Globus pallidus (tissue), 1 donor: ENCODE data around the gene RSRC1.

Experiments
- DNase-seq: peaks from one replicate; pipeline ENCODE4 v3.0.0-alpha.2; 2015; ENCODE audit warnings: low spot score

RSRC1 gene

DNA sequence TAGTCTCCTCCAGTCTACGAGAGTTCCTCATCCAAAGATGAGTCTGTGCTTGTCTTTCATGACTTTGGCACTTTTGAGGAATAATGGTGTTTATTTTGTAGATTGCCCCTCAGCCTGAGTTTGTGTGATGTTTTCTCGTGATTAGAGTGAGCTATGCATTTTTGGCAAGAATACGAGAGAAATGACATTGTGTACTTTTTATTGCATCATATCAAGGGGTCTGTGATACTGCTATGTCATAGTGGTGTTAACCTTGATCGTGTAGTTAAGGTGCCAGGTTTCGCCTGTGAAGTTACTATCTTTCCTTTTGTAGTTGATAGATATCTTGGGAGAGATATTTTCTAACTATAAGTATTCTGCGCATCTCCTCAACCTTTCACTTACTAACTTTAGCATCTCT, 18.9 kb downstream of the RSRC1 start:
- no peak for DNase-seq

DNA sequence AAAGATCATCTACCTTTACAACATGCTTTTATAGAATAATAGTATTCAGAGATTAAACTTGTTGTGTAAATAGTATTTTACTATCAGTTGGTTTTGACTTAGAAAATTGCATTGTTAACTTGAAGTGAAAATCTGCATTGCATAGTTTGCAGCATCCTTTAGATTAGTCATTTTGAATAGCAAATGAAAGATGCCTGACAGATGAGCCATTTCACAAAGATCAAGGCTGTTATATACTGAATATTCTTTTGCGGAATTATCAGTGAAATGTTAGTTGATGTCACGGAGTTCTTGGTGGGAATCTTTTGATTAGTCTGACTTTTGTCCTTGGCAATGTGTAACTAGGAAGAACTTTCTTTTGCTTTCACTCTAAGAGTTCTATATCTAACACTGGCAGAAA, 24.5 kb downstream of the RSRC1 start:
- no peak for DNase-seq

DNA sequence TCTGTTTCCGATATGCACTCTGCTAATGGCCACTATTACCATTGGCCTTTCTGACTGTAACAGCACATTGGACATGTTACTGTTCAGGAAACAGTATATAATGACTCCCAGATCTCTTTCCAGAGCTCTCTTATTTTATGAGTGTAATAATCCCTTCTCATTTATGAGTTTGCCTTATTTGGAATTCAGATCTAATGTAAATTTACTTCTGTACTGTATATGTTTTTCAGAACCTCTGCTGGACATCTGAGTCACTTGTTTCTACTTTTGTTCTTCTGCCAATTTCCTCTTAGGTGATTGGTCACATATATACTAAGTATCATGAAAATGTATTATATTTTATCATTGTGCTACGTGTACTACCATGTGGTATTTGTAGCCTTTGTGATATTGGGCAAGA, 30.5 kb downstream of the RSRC1 start:
- no peak for DNase-seq

DNA sequence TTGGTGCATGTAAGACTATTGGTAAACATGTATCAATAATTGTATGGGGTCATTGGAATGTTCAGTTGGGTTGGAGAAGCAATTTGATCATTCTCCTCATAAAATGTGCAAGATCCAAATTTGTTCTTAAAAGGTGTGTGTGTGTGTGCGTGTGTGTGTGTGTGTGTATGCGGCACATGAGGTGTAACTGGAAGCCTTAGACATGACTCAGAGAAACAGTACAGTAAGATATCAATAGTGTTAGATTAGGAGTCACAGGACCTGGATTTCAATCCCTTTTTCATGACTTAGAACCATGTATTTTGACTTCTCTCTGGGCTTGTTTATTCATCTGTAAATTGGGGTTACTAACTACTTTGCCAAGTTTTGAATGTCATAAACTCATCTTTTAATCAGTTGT, 38.3 kb downstream of the RSRC1 start:
- DNase-seq: no peak

DNA sequence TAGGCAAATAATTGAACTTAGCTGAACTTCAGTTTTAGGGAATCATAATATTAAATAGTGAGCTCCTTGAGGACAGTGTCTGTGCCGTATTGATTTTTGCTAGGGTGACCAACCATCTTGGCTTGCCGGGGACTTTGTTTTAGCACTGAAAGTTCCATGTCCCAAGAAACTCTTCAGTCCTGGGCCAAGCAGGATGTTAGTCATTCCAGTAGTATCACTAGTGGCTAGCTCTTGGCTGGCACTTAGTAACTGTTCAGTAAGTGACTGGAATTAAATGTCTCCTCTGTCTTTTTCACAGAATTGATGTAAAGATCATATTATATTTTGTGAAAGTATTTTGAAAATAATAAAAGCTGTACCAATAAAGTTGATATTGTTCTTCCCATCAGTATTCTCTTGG, 42.3 kb downstream of the RSRC1 start:
- no peak for DNase-seq

DNA sequence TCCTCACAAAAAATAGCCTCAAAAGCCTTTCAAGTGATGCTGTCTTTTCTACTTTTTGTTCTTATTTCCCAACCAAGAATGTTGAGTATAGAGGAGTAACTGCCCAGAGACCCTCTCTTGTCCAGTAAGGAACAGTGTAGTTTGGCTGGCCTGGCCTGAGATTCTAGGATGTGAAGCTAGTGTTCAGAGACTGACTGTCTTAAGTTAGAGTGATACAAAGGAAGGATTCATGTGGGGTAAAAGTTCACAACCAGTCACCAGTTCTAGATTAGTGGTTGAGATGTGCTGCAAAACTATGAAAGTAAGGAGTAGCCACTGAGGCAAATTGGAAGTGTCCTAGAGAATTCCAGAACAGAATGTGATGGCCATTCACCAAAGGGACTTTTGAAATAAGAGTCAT, 49.1 kb downstream of the RSRC1 start:
- no peak for DNase-seq

DNA sequence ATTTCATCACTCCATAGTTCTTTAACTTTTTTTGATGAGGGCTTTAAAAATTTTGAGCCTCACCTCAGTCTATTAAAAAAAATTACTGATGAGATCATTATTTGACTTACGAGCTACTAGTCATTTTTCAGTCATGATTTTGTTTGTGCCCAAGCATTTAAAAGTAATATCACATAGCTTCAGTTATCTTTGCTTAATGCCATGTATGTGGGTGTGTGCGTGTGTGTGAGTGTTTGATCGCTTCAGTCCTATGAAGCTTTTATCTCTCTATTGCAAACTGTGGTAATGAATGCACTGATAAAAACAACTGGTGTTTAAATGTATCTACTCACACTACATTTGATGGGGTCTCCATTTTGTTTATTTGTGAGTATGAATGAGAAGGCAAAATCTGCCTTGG, 49.8 kb downstream of the RSRC1 start:
- DNase-seq: no peak

DNA sequence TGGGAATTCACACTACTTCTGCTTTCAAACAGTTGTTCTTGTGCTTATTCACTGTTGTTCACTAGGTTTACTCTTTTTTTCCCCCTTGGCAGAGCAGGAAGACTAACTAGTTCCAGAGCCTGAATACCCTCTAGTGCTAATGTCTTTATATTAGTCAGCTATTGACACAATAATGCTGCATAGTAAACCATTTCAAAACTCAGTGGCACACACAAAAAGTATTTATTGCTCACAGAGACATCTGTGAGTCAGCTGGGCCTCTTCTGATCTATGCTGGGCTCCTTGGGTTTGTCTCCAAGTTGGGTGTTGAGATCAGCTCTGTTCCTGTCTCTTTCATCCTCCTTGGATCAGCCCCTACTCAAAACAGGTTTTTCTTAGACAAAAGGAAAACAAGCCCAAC, 51.1 kb downstream of the RSRC1 start:
- DNase-seq: no peak

DNA sequence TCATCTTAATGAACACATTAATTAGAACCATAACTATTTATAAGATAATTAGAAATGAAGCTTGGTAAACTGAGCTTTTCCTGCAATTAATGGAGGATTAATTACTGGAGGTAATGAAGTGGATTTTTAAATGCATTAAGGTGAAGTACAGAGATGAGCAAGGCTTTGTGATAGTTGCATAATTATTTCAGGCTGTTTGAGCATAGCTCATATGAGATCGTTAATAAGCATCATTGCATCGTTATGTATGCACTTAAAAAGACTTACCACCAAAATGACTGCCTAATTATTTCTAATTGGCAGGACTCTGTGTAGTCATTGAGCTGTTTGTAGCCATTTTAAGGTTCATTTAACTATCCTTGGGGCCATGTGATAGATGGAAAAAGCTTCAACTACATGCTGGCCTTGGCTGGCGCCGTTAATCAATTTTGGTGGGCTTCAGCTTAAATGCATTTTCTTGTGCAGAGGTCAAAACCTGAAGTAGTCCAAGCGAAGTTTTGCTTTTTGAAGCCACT, 55.3 kb downstream of the RSRC1 start:
- DNase-seq: no peak

DNA sequence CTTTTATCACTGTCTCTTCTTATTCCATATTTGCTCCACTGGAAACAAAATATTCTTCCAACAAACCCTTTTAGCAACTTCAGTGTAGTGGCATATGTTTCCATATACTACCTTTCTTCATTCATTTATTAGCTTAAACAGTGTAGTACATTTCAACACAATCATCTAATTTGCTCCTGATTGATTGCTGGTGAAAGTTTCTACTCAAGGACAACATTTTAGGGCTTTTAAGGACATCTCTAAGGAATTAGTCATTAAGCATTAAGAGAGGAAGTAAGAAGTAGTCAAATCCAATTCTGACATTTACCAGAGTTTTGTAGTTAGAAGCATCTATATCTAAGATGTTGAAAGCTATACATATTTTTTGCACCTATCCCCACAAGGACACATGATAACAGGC, 55.8 kb downstream of the RSRC1 start:
- no peak for DNase-seq

DNA sequence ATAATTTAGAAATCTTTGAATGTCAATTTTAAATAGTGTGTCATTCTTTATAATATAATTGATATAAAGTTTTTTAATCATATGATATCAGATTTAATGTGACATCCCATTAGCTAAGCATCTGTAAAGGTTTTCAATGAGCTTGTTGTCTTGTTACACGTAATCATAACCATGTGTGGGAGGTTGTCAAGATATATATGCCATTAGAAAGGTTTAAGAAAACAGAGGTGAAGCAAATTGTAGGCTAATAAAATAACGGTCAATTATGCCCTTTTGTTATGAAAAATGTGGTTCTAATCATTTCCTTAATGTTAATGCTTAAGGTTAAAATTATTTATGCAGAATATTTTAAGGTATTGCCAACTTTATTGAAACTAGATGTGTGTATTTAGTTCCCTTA, 56.3 kb downstream of the RSRC1 start:
- no peak for DNase-seq

DNA sequence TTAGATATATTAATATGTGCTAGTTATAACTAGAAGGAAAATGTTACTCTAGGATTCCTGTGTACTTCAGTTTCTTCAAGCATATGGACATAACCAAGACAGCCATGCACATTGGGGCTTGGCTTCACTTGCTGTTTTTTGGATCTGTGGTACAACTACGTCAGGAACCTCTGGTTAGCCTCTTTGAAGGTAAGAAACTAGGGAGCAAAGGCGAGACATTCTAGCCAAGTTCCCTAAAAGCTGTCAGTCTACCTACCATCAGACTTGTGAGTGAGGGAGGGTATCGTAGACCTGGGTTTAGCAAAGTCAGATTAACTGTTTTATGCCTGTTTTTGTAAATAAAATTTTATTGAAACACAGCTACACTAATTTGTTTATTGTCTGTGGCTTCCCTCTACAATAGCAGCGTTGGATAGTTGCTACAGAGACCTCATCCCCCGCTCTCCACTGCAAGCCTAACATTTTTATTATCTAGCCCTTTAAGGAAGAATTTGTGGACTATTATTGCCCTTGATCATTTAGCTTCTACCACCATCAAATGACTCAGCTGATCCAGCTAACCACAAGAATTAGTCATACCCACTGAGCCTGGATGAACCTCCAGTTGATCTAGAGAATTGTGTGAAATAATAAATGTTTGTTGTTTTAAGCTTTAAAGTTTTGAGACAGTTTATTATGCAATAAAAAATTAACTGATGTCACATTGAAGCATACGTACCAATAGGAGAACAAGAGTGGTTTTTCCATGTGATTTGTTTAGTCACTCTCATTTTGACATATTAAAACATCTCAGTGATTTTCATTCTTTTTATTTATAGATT, 58.1 kb downstream of the RSRC1 start:
- DNase-seq: no peak

DNA sequence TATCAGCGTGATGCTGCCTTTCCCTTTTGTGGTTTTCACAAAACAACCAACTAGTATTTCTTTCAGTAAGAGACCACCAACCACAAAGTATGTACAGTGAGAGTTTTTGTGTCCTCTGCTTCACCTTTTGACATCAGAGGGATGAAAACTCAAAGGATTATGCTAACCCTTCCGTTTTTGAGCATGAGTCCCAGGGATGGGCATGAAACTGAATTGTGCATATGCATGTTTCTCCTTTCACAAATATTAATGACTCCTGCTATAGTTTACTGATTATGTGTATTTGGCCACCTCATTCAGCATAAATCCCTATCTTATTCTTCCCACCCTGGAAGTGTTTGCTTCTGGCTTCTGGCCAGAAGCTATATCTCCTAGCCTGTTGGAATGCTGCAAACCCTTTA, 59.2 kb downstream of the RSRC1 start:
- DNase-seq: no peak

DNA sequence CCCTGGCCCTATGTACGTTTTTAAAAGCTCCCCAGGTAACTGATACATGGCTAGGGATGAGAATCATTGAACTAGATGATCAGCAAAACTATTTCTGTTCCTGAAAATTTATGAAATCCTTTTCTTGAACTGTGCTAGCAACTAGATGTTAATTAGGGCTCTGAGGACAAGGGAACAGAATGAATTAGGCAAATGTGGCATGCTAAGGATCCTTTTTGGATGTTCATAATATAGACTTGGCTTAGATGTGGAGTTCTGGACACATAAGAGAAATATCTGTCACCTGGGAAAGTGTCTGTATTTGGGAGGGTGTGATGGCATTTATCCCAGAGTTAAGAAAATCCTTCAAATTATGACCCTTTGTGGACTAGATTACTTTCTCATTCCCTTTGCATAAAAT, 71.2 kb downstream of the RSRC1 start:
- no peak for DNase-seq

DNA sequence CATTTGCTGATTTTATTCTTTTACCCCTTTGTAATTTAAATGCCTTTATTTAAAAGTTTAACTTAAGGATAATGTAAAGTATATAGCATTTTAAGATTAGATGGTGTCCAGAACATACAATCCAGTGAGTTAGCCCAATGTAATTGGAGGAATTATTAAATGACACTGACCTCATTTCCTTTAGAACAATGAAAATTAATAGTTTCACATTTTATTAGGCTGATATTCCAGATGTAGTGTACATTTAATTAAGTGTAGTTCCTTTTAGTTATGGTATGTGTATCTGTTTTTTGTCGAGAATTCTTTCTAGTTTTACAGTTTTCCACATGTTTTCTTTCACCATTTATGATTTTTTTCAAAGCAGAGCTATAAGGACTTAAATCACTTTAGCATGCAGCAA, 75.8 kb downstream of the RSRC1 start:
- no peak for DNase-seq

DNA sequence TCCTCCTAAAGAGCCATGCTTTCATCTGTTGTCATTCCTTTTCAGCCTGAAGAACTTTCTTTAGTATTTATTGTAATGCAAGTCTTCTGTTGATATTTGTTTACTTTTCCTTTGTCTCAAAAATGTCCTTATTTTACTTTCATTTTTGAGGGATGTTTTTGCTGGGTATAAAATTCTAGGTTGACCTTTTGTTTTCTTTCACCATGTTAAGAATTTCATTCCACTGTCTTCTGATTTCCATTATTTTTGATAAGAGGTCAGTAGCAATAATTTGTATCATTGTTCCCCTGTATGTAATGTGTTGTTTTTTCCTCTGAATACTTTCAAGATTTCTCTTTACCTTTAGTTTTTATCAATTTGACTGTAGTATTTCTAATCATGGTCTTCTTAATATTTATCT, 91.1 kb downstream of the RSRC1 start:
- DNase-seq: no peak

DNA sequence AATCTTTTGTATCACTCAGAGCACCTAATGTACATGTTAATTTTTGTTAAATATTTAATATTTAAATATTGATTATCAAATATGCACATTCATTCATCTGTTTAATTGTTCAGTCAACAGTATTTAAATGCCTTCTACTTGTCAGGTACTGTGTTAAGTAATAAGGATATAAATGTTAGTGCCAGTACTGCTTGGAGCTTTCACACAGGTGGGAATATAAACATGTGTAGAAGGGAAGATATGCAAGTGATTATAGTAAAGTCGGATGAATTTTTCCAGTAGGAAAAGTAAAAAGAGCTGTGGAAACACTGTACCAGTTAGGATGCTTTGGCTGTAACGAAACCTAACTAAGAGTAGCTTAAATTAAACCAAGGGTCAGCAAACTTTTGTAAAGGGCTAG, 95.4 kb downstream of the RSRC1 start:
- DNase-seq: no peak

DNA sequence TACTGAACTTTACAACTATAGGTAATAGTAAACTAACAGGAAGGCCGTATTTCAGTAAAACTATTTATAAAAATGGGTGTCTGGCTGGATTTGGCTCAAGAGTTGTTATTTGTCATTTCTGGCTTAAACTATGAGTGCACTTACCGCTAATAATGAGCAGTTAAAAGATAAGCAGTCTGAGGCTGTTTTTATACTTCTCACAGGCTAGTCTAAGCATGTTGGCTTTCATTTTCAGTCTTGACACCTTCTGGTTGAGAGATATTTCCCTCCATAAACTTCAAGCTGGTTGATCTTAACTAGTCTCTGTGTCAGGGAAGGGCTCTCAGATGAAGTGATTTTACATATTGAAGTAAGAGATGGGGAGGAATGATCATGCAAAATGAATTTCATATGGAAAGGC, 96.1 kb downstream of the RSRC1 start:
- DNase-seq: no peak

DNA sequence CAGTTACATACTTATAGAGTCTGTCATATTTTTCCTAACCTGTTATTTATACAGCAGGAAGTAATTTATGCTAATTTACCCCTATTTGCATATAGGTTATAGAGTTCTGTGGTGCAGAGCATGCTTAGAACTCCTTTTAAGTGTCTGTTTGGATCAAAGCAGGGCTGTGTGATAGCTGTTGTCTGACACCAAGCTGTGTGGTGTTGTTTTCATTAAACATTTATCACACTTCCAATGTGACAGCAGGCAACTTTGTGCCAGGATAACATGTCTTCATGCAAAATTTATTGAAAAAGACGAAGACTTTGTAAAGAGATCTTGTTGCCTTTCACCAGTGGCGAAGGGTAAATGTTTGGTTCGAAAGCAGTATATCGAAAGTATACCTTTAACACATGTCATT, 100.2 kb downstream of the RSRC1 start:
- DNase-seq: no peak

DNA sequence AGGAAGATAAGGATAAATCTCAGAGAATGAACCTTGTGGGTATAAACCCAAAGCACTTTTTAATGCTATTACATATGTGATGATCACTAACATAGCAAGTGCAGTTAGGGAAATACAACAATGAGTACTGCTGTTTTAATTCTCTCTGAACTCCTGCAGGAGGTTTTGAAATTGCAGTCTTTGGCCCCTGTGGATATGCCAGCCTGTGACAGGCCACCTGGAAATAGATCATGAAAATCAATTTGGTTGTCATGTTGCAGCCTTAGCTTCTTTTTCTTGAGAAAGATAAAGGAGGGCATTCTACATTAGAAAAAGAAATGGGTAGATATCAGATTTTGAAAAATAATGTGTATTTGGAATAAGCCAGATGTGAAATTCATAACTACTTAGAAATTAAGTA, 103.6 kb downstream of the RSRC1 start:
- no peak for DNase-seq

DNA sequence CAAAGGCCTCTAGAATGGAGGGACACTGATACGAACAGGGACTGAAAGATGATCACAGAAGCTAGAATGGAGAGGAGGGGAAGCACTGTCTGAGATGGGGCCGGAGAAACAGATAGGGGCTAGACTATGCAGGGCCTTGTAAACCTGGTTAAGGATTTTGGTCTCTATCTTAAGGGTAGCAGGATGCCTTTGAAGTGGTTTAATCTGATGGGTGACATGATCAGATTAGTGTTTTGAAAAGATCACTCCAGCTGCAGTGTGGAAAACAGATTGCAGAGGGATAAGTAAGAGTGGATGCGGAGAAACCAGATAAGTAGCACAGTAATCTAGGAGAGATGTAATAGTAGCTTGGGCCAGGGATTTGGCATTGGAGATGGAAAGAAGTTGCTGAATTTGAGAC, 108.1 kb downstream of the RSRC1 start:
- no peak for DNase-seq

DNA sequence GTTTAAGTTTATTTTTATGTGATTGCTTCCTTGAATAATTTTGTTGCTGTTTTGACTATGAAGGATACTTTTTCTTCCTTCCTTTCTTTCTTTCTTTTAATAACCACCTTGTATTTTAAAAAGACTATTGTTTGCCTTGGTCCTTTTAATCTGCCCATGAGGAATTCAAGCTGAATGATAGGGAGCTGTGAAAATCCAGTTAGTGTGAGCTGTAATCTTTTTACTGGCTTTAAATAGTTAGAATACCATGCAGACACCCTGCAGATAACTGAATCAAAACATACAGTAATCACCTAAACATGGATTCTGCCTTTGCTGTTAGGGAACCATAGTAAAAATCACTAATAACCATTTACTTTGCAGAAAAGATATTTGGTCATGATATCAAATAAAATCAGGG, 110.7 kb downstream of the RSRC1 start:
- no peak for DNase-seq

DNA sequence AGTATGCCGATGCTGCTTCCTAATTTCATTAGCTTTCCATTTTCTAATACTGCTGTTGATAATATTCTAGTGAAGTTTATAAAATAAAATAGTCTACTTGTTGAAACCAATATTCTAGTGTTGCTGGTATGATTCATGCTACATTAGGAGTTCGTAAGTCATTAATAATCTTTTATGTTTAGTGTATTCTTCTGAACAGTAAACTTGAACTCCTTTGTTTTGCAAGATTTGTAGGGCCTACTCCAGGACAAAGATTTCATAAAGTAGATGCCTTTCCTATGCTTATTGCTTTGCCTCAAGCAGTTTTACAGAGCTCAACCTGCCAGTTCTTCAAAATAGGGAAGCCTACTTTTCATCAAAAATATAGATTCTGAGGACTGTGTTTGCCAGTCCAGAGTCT, 111.5 kb downstream of the RSRC1 start:
- DNase-seq: no peak

DNA sequence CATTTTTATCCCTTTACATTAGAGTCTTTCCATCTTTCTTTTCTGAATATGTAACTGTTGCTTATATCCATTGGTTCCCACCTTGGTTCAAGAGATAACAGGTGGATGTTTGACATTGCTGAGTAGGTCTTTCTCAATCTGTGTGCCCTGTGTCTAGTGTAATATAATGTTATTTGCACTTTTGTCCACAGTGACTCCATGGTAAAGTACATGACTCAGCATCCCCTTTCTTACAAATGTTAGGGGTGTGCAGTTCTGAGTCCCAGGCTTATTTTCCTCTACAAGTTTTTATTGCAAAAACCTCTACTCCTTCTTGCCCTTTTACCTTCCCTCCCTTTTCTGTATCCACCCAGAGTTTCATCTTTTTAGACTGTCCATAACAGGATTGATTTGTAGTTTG, 116.5 kb downstream of the RSRC1 start:
- no peak for DNase-seq
